A673 (cell line): ENCODE results near the gene ANTKMT.

Experiments used
- EZH2 ChIP-seq: fragments of 200-600 bp; sonication (generic); IDR thresholded peaks from 2 replicates; pipeline ENCODE4 v1.6.1; 2017; ENCODE audit warnings: borderline replicate concordance, low read depth, mild to moderate bottlenecking, mixed read lengths, antibody characterized with exemption, low read length; ENCODE audit not compliant: poor library complexity, severe bottlenecking
- TF ChIP-seq, protein P1 (sequence below): fragments of 300-800, 200-600 bp; sonication (generic); conservative IDR thresholded peaks from 2 replicates; pipeline ENCODE4 v1.5.1; 2017; ENCODE audit warnings: low read depth, mild to moderate bottlenecking, antibody characterized with exemption, low read length, moderate library complexity, mixed read lengths

DNA sequence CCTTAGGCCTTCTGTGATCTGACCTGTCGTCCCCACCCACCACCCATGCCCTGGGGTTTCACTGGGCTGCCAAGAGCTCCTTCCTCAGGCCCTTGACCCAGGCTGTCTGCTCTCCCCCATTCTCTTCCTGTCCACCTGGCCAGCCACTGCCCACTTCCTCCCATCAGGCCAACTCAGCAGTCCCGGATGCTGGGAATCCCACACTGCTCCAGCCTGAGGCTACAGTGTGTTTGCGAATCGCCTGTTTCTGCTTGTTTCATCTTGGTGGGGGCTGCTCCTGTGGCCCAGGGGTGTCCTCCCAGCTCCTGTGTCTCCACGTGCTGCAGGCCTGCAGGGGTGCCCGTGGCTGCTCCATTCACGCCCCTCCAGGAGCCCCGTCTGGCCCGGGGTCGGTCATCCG, 6.9 kb upstream of the ANTKMT start:
- TF ChIP-seq, protein P1, sequence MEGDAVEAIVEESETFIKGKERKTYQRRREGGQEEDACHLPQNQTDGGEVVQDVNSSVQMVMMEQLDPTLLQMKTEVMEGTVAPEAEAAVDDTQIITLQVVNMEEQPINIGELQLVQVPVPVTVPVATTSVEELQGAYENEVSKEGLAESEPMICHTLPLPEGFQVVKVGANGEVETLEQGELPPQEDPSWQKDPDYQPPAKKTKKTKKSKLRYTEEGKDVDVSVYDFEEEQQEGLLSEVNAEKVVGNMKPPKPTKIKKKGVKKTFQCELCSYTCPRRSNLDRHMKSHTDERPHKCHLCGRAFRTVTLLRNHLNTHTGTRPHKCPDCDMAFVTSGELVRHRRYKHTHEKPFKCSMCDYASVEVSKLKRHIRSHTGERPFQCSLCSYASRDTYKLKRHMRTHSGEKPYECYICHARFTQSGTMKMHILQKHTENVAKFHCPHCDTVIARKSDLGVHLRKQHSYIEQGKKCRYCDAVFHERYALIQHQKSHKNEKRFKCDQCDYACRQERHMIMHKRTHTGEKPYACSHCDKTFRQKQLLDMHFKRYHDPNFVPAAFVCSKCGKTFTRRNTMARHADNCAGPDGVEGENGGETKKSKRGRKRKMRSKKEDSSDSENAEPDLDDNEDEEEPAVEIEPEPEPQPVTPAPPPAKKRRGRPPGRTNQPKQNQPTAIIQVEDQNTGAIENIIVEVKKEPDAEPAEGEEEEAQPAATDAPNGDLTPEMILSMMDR, result no peak
- TF ChIP-seq EZH2, result no peak
